Suppressor macrophage (primary cell): ENCODE results near the gene ATP8B3.
"Not testable (repeated sequence)": the region's sequence is repeated elsewhere in the genome, so short reads cannot be mapped to it uniquely, and the experiment has no call there.

Source experiments
- DNase-seq, 4 experiments: peaks; one replicate each; pipeline ENCODE4 v3.0.0-alpha.2; 2020 to 2022

The ATP8B3 gene

DNA sequence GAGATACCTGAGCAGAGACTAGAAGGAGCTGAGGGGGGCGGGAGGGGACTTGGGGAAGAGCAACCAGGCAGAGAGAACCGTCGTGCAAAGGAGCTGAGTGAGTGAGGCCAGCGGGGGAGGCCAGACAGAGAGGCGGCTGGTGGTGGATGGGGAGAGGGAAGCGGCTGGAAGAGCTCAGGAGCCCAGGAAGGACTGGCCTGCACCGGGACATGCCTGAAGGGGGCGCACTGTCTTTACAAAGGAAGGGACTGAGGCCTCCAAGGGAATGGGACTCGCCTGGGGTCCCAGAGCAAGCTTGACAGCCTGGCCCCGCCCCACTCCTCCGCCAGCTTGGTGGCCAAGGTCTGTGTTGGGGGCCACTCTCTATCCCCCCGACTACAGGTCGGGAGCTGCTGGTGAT is 43.8 kb downstream of the ATP8B3 start:
- DNase-seq, result peak; percentile 16 to 56 (median 40)

DNA sequence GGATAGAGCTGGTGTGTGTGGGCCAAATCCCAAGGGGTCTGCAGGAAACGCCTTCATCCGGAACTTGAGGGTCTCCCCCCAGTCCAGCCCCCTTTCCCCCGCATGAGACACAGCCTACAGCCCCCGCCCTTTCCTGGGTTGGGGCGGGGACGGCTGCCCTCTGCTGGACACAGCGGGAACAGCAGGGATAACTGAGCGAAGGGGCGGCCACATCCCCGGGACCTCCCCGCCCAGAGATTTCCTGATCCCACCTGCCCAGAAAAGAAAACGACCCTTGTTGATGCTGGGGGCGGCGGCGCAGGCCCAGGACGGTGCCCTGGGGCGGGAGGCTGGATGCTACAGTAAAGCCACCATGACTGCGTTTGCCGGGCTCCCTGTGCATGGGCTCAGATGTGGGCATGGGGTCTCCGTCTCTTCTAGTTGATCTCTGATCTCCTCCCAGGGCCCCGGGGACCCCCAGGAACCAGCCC is 44.6 kb downstream of the ATP8B3 start:
- DNase-seq, result peak; percentile 32 to 62 (median 57)

DNA sequence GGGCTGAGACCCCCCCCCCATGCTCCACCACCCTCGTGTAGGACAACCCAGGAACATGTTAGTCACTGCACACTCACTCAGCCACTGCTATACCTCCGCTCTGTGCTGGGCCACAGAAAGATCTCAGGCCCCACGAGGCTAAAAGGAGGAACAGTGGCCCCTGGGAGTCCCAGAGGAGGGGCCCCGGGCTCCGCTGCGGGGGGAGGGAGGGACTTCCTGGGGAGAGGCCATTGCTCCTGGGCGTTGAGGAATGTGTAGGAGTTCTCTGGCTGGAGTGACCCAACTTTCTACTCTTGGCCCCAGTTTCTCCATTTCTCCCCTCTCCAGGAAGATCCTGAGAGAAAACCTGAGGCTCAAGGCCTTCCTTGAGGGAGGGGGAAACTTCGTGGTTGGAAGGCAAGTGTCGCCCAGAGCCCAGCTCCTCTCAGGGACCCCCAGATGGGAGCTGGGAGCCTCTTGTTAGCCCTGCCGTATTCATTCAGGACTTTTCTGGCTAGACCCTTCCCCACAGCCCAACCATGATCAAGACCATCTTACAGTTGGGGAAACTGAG is 45.2 kb downstream of the ATP8B3 start:
- DNase-seq, result peak in 1 of 4 experiments; percentile 14

DNA sequence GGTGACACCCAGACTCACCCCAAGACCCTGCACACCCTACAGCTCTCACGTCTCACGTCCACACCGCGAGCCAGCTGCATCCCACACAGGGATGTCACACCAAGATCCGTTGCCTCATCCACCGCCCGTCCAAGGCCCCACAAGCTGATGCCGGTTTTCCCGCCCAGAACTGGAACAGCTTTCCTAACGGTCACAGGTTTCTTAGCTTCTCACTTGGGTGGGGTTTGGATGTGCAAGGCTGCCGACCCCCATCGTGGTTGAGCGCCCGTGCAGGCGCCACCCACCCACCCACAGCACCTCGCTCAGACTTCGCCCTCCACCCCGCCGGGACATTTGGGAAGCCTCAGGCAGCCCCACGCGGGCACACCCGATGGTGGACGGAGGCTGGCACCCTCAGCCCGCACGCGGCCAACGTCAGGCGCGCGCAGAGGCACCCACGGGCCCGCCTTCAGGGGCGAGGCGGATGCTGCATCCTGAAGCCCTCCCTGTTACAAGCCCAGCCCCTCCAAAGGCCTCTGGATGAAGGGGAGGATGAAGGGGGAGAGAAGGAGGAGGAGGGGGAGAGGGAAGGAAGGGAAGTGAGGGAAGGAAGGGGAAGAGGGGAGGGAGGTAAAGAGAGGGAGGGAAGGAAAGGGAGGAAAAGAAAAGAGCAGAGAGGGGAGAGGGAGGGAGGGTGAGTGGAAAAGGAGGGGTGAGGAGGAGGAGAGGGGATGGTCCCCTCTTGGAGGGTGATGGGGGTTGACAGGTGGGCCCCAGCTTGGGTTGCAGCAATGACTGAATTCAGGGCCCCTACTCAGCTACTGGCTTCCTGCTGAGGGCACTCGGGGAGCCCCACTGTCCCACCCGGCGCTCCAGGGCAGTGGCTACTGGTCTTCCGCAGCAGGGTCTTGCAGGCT is 45.9 kb downstream of the ATP8B3 start:
- DNase-seq, result no peak

DNA sequence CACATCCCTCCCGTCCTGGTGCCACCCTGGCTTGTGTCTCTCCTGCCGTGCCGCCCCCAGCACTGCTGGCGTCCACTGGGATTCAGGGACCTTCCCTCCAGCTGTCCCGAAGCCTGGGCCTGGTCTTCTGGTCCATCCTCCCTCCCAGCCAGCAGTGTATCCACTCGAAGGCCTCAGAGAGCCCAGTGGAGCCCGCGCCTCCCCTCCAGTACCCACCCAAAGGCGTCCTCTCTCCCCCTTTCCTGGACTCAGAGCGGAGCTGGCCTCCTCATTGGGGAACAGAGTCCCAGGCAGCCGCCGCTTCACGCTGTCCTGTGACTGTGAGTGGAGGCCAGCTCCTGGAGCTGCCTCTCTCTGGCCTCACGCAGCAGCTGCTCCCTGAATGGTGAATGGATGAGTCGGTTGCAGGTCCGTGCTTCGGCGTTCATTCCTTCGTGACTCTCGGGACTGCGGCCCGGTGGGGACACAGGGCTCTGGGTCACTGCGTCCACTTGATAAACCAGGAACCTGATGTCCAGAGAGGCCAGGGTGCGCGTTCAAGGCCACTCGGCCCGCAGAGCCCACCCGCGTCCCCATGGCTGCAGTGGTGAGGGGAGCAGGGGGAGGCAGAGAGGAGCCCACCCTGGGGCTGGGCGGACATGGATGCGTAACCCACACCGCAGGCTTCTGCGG is 46.7 kb downstream of the ATP8B3 start:
- no peak for DNase-seq

DNA sequence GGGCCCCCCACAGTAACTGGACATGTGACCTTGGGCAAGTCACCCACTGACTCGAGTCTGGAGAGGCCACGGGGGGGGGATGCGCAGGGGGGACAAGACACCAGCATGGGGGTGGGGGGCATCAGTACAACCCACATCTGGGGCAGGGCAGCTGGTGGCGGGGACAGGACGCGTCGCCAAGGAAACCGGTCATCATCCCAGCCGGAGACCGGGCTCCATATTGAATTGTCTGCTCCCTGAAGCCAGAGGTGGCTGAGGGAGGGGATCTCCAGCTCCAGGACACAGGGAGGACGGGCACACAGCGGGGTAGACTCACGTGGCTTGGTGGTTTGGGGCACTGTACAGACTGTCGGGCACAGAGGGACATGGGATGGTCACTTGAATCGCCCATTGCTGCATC is 47.3 kb downstream of the ATP8B3 start:
- no peak for DNase-seq

DNA sequence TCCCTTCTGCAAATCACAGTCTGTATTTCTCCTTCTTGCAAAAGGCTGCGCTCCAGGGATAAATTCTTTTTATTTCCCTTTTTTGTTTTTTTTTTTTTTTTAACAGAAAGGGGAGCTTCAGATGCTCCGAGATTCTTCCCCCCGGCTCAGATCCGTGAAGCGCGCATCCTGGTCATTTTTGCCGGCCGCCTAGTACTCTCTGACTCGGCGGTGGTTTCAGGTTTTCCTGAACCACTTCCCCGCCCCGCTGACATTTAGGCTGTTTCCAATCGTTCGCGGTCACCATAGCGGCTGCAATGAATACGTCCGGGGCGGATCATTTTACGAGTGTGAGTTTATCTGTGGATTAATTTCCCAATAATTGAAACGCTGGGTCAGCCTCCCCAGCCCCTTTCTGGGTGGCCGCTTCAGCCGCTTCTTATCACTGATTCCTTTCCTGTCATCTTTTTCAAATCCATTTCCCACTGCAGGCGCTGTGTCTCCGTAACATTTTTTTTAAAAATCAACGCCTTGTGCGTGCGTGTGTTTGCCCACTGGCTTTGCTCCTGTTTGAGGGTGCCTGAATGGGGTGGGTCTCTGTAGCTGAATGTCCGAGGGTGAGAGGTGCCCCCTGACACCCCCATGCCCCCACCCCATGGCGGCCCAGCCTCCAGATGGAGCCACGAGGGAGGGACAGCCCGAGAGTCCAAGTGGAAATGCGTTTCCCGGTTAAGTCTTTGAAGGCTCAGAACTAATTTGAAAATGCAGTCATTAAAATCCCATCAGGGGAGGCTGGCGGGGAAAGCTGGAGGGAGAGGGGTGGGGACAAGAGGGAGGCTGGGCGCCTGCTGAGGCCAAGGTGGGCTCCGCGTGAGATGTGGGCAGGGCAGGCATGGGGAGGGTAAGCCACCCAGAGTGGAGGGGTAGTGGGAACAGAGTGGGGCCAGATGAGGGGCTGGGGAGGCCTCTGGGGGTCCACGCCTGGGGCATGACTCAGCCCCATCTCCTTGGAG is 48.1 kb downstream of the ATP8B3 start:
- DNase-seq, result peak in 2 of 4 experiments; percentile 11 to 31

DNA sequence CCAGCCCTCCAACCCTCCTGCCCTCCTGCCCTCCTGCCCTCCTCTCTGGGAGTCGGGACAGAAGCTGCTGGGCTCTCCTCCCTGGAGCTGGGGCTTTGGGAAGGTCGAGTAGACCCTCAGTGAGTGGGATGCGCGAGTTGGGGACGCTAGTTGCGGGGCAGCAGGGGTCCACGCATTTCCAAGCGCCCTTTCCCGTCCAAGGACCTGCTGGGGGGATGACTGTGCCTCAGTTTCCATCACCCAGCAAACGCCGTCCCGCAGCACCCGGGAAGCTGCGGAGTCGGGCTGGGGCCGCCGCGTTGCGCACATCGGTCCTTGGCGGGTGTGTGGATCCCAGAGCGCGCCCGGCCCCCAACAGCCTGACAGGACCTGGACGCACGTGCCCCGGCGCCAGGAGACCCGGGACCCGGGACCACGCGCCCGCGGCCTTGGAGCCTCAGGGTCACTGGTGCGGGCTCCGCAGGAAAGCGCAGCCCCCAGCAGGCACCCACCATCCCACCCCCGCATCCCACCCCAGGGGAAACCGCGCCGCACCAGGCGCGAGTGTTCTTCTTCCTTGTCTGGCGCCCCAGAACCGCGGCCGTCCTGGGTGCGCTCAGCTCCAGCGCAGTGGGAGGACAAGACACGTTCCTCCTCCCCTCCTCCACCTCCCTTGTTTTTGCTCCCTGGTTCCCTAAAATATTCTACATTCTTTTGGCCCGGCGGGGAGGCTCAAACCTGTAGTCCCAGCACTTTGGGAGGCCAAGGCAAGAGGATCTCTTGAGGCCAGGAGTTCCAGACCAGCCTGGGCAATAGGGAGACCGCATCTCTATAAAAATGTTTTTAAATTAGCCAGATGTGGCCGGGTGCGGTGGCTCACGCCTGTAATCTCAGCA is 49.6 kb downstream of the ATP8B3 start:
- peak in 3 of 4 experiments; percentile 23 to 55 (median 29) for DNase-seq

DNA sequence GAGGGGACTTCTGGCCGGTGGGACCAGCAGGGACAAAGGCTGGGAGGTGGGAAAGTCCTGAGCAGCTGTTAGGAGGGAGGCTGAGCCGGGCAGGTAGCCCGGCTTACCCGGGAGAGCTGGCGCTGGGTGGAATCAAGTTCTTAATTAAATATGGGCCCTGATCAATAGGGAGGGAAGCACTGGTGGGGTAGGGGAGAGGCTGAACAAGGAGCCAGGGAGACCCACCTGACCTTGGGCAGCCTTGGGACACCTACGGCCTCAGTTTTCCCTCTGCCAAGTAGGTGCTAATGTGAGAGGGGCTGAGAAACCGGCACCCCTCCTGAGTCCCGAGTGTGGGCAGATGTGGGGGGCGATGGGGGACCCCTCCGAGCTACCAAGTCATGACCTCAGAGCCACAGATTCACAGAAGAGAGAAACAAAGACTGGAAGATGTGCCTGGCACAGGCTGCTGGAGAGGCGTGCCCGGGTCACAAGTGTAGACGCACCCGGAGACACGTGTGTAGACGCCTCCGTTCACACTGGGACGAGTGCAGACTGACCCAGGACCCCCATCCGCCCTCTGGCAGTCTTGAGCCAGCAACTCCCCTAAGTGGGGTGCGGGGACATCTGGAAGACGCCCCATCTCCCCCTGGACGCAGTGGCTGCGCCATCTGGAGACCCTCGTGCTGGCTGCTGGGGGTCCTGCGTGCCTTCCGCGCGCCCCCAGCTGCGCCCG is 50.4 kb downstream of the ATP8B3 start:
- DNase-seq, result no peak

DNA sequence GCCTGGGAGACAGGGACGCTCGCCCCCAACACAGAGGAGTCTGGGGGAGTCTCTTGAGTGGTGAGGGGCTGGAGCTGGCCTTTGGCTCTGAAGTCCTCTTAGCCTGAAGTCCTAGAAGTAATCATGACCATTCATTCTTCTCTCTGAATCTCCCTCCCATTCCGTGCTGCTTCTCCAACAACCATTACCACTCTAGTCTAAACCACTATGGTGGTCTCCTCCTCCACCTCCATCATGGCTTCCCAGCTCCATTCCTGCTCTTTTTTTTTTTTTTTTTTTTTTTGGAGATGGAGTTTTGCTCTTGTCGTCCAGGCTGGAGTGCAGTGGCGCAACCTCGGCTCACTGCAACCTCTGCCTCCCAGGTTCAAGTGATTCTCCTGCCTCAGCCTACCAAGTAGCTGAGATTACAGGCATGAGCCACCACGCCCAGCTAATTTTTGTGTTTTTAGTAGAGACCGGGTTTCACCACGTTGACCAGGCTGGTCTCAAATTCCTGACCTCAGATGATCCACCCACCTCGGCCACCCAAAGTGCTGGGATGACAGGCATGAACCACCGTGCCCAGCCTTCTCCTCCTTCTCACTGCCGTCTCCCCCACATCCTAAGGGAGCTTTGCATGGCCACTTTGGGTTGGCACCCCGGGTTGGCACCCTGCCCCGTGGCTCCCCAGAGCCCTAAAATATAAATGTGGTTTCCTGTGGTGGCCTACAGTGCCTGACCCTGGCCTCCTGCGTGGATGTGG is 51.1 kb downstream of the ATP8B3 start:
- not testable (repeated sequence) for DNase-seq

DNA sequence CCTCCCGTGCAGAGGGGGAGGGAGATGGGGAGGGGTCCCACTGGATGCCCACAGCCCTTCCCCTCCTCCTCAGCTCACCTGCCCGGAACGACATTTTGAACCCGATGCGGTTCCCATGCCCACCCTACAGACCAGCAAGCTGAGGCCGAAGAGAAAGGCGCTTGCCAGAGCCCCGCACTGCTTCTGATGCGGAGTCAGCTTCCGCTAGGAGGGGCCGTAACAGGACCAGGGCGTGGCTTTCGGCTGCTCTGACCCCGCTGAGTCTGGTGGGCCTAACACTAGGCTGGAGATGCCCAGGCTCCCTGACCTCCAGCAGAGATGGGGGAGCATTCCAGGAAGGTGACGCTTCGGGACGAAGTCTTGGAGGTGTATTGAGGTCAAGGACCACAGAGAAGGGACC is 52.1 kb downstream of the ATP8B3 start:
- no peak for DNase-seq

DNA sequence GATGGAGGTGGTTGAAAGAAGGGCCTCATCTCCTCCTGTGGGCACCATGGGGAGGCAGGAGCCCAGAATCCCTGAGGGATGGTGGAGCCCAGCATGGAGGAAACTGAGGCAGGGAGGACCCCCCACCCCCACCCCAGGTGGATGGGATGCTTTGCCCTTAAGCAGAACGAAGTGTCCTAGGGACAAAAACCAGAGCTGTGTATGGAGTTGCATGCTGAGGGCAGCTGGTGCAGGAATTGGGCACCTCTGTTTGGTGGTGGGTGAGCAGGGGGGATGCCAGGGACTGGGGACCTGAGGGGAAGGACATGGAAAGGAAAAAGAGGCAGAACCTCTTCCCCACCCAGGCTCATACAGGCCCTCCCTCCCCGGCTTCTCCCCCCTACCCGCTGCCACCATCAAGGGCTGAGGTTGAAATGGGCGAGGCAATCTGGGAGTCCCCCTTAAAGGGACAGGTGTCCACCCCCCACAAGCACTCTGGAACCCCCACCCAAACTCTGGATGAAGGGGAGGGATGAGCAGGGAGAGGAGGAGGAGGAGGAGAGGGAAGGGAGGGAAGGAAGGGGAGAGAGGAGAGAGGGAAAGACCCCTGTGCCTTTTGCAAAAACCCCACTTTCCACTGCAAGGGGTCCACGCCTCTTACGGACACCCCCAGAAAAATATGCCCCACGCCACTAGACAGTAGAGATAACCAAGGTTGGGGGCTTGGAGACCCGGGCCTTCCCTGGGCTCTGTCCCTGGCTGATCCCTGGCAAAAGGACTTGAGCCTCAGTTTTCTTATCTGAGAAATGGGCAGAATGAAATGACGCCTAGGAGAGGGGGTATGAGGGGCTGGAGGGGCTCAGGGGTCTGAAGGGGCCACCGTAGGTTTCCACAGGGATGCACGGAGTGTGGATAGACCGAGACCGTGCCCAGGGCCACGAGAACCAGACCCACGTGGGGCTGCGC is 52.8 kb downstream of the ATP8B3 start:
- no peak for DNase-seq

DNA sequence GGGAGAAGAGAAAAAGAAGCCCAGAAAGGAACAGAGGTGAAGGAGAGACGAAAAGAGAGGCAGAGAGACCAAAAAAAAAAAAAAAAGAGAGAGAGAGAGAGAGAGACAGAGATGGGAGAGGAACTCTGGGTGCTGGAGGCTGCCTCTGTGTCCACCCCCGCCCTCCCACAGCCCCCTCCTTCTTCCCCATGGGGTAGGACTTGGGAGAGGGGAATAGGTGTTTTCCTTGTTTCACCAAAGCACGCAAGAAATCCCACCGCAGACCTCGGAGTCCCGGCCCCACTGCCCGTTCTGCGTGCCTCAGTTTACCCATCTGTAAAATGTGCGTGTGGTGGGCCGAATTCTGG is 53.9 kb downstream of the ATP8B3 start:
- DNase-seq, result no peak

DNA sequence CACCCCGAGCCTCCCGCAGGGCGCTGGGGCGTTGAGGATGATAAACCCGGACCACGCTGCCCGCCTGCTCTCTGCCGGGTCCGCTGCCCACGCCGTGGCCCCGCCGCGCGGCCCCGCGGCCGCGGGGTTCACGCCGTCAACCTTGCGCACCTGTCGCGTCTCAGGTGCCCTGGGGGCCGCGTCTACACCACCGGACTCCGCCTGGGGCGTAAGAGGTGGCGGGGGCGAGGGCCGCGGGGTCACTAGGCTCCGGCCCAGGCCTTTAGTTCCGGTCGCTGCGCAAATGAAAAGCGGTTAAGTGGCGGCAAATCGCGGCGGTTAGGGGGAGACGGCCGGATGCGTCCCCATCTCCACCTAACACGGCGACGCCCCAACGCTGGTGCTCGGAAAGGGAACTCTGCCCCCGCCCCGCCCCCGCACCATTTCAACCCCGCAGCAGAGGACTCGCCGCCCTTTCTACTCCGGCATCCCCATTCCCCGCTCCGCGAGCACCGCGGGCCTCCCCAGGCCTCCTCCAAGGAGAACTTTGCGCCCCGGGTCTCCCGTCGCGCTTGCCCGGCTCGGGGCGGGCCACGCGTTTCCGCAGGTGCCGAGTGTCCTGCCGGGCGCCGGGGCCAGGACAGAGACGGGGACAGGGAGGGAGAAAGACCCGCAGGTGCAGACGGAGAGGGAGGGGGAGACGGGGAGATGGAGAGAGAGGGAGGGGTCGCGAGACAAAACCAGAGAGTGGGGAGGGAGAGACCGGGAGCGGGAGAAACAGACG is 54.4 kb downstream of the ATP8B3 start:
- no peak for DNase-seq

DNA sequence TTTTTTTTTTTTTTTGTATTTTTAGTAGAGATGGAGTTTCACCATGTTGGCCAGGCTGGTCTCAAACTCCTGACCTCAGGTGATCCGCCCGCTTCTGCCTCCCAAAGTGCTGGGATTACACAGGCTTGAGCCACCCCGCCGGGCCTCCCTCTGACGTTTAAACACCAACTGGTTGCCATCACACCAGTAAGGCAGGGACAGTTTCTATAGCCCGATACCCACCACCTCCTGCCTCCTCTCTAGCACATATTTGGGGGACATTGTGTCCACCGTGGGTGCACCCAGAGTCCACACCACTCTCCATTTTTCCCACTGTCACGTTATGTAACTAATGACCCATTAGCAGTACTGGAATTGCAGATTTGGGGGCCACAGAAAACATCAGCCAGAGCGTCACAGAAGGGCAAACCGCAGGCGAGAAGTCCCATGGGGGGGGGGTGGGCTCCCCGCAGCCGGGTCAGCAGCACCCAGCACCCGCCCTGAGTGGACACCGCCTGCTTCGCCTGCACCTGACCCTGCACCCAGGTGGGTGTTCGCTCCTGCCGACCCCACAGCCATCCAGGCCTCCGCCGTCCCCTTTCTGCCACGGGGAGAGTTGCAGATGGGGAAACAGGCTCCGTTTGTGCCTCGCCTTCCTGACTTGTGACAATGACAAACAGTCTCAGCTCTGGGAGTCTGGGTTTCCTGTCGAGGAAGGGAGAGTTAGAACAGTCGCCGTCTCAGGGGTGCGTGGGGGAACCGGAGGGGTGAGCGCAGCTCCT is 55.2 kb downstream of the ATP8B3 start:
- DNase-seq, result peak; percentile 13 to 61 (median 42)

DNA sequence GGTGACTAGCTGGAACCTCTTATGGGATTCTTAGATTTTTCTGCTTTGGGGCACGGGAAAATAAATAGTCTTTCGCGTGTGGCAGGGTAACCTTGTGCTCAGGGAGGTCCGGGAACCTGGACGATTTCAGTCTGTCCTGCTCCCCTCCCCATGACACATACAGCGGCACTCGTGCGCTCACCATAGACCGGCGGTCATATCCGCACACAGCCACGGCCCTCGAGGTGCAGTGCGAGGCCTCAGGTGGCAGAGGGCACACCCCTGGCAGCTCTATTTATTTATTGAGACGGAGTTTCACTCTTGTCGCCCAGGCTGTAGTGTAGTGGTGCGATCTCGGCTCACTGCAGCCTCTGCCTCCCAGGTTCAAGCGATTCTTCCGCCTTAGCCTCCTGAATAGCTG is 55.8 kb downstream of the ATP8B3 start:
- DNase-seq, result no peak
